ENCODE results near the gene CFTR.

- no peak for TF ChIP-seq PRDM15 (CRISPR knock-in tag; IDR thresholded peaks at IDR 0.05)
- TF ChIP-seq ZBTB21 (CRISPR knock-in tag; IDR thresholded peaks at IDR 0.05; ENCODE audit: borderline replicate concordance): no peak
- TF ChIP-seq FOXP1 (CRISPR knock-in tag; IDR thresholded peaks at IDR 0.05; ENCODE audit: borderline replicate concordance): no peak
- TF ChIP-seq MAX (CRISPR knock-in tag; IDR thresholded peaks at IDR 0.05): no peak
- no peak for TF ChIP-seq E2F5 (CRISPR knock-in tag; IDR thresholded peaks at IDR 0.05)
- TF ChIP-seq TCF7 (CRISPR knock-in tag; IDR thresholded peaks at IDR 0.05; ENCODE audit: low read depth): no peak
- TF ChIP-seq ZNF532 (CRISPR knock-in tag; IDR thresholded peaks at IDR 0.05; ENCODE audit: borderline replicate concordance): no peak
- TF ChIP-seq ELF4 (CRISPR knock-in tag; IDR thresholded peaks at IDR 0.05; ENCODE audit: low read depth): no peak
- TF ChIP-seq JUN (CRISPR knock-in tag; IDR thresholded peaks at IDR 0.05): no peak
- TF ChIP-seq NFE2L1 (CRISPR knock-in tag; IDR thresholded peaks at IDR 0.05): no peak
Observed at GRCh38 chr7:117592011-117592635, 112.3 kb downstream of the CFTR start.
